Activated CD4-positive, alpha-beta T cell treated with anti-CD3 and anti-CD28 coated beads, Interleukin-2, amount 10 ng/mL, durations not matched to agents 24 days and 14 days (primary cell): ENCODE results near the gene SPRR2A. TPM values are rescaled to one million over a fixed set of nuclear protein-coding genes. Genes with fewer than 3 reads are reported as not detected.
"Not testable (repeated sequence)": the region's sequence is repeated elsewhere in the genome, so short reads cannot be mapped to it uniquely, and the experiment has no call there.

Source experiments
- DNase-seq: peaks from one replicate; pipeline ENCODE4 v3.0.0; 2022
- H3K27ac Mint-ChIP-seq: one replicate; pipeline ENCODE4 v1.8.0; 2022; ENCODE audit warnings: mild to moderate bottlenecking, mixed read lengths
- H3K27me3 Mint-ChIP-seq: one replicate; pipeline ENCODE4 v1.8.0; 2022; ENCODE audit warnings: mixed read lengths
- H3K36me3 Mint-ChIP-seq: one replicate; pipeline ENCODE4 v1.8.0; 2022; ENCODE audit warnings: low read depth, mild to moderate bottlenecking, mixed read lengths
- H3K4me1 Mint-ChIP-seq: one replicate; pipeline ENCODE4 v1.8.0; 2021; ENCODE audit warnings: mixed read lengths
- H3K4me3 Mint-ChIP-seq: one replicate; pipeline ENCODE4 v1.8.0; 2022; ENCODE audit warnings: mild to moderate bottlenecking, moderate library complexity, mixed read lengths
- H3K9me3 Mint-ChIP-seq: one replicate; pipeline ENCODE4 v1.8.0; 2021; ENCODE audit warnings: mixed read lengths
- intact Hi-C: fragments of 100-400 bp; cut with micrococcal nuclease; formaldehyde crosslinking; loops from one replicate; pipeline ENCODE4 v1.15.1; 2023
- total RNA-seq: library from RNA; stranded (reverse); gene quantifications from 2 replicates; pipeline ENCODE4 v1.2.3, GENCODE V29; 2022

Gene SPRR2A
- total RNA-seq, 1 donor from 2014 or later: not detected

GRCh38 chr1:153049211-153049610, 8.1 kb downstream of the SPRR2A start:
- intact Hi-C loops: no loop called here
- Mint-ChIP-seq H3K4me1 (no peaks in the 10 kb centered on the region), H3K27me3 (peaks cover 21% of the 10 kb centered on the region), H3K9me3 (no peaks in the 10 kb centered on the region), H3K4me3 (no peak overlapping the region), H3K27ac (no peak overlapping the region), H3K36me3 (no peaks in the 10 kb centered on the region)
- no peak for DNase-seq

GRCh38 chr1:153040950-153041631, 16.2 kb downstream of the SPRR2A start, which contains the start of gene SPRR2D:
Gene SPRR2D (minus strand): TSS chr1:153041120. CDS start chr1:153040346, 774 bp downstream.
- Mint-ChIP-seq H3K4me3 (no peak within 1 kb of the TSS), H3K4me1 (no peaks in the 10 kb centered on the region), H3K27me3 (peaks cover 14% of the 10 kb centered on the region), H3K9me3 (no peaks in the 10 kb centered on the region), H3K27ac (no peak within 1 kb of the TSS), H3K36me3 (no peaks in the 10 kb centered on the region)
- intact Hi-C loops: no loop called here
- DNase-seq: no peak

- intact Hi-C loops: no loop called here
- no peak overlapping the region for H3K27ac Mint-ChIP-seq
- H3K9me3 Mint-ChIP-seq: no peaks in the 10 kb centered on the region
- DNase-seq: no peak
- H3K36me3 Mint-ChIP-seq: no peaks in the 10 kb centered on the region
- no peaks in the 10 kb centered on the region for H3K4me1 Mint-ChIP-seq
- no peak overlapping the region for H3K4me3 Mint-ChIP-seq
- peaks cover 10% of the 10 kb centered on the region for H3K27me3 Mint-ChIP-seq
Observed at GRCh38 chr1:153035211-153035610, 22.1 kb downstream of the SPRR2A start.

GRCh38 chr1:153032677-153033308, 24.5 kb downstream of the SPRR2A start:
- Mint-ChIP-seq H3K9me3 (no peaks in the 10 kb centered on the region), H3K4me3 (no peak overlapping the region)
- no peak for DNase-seq

GRCh38 chr1:153032073-153032472, 25.2 kb downstream of the SPRR2A start:
- no peak overlapping the region for H3K27ac Mint-ChIP-seq
- DNase-seq: no peak
- H3K4me1 Mint-ChIP-seq: no peaks in the 10 kb centered on the region
- H3K36me3 Mint-ChIP-seq: no peaks in the 10 kb centered on the region
- H3K27me3 Mint-ChIP-seq: peaks cover 7% of the 10 kb centered on the region
- no peaks in the 10 kb centered on the region for H3K9me3 Mint-ChIP-seq
- H3K4me3 Mint-ChIP-seq: no peak overlapping the region
- intact Hi-C loops: no loop called here

More at GRCh38 chr1:153032677-153033308, 24.5 kb downstream of the SPRR2A start:
- H3K4me1 Mint-ChIP-seq: no peaks in the 10 kb centered on the region
- H3K27me3 Mint-ChIP-seq: peaks cover 8% of the 10 kb centered on the region
- no peaks in the 10 kb centered on the region for H3K36me3 Mint-ChIP-seq
- intact Hi-C loops: no loop called here
- H3K27ac Mint-ChIP-seq: no peak overlapping the region

GRCh38 chr1:153030895-153031294, 26.4 kb downstream of the SPRR2A start, which contains the start of gene SPRR1B:
Gene SPRR1B (plus strand): TSS chr1:153031203. CDS start chr1:153032346, 1,143 bp downstream.
- Mint-ChIP-seq H3K4me3 (no peak within 1 kb of the TSS), H3K9me3 (no peaks in the 10 kb centered on the region), H3K27ac (no peak within 1 kb of the TSS), H3K4me1 (no peaks in the 10 kb centered on the region), H3K36me3 (no peaks in the 10 kb centered on the region), H3K27me3 (peaks cover 7% of the 10 kb centered on the region)
- DNase-seq: no peak
- intact Hi-C loops: no loop called here

- Mint-ChIP-seq H3K9me3 (no peaks in the 10 kb centered on the region), H3K4me1 (no peaks in the 10 kb centered on the region), H3K36me3 (no peaks in the 10 kb centered on the region), H3K27me3 (peaks cover 8% of the 10 kb centered on the region), H3K27ac (no peak overlapping the region), H3K4me3 (no peak overlapping the region)
- intact Hi-C loops: no loop called here
- DNase-seq: no peak
Observed at GRCh38 chr1:153028766-153029165, 28.5 kb downstream of the SPRR2A start.

- Mint-ChIP-seq H3K9me3 (no peaks in the 10 kb centered on the region), H3K27me3 (peaks cover 5% of the 10 kb centered on the region), H3K4me3 (no peak overlapping the region), H3K27ac (no peak overlapping the region), H3K4me1 (no peaks in the 10 kb centered on the region), H3K36me3 (no peaks in the 10 kb centered on the region)
- no peak for DNase-seq
- intact Hi-C loops: no loop called here
Observed at GRCh38 chr1:153025797-153026196, 31.5 kb downstream of the SPRR2A start.

GRCh38 chr1:153024413-153024812, 32.9 kb downstream of the SPRR2A start:
- H3K9me3 Mint-ChIP-seq: no peaks in the 10 kb centered on the region
- no peak overlapping the region for H3K4me3 Mint-ChIP-seq
- H3K36me3 Mint-ChIP-seq: no peaks in the 10 kb centered on the region
- peaks cover 11% of the 10 kb centered on the region for H3K27me3 Mint-ChIP-seq
- no peak for DNase-seq
- no peaks in the 10 kb centered on the region for H3K4me1 Mint-ChIP-seq
- H3K27ac Mint-ChIP-seq: no peak overlapping the region
- intact Hi-C loops: no loop called here

GRCh38 chr1:153023109-153023508, 34.2 kb downstream of the SPRR2A start:
- no peak for DNase-seq
- no peak overlapping the region for H3K27ac Mint-ChIP-seq
- H3K36me3 Mint-ChIP-seq: no peaks in the 10 kb centered on the region
- peaks cover 12% of the 10 kb centered on the region for H3K27me3 Mint-ChIP-seq
- H3K4me3 Mint-ChIP-seq: no peak overlapping the region
- no peaks in the 10 kb centered on the region for H3K9me3 Mint-ChIP-seq
- intact Hi-C loops: no loop called here
- H3K4me1 Mint-ChIP-seq: no peaks in the 10 kb centered on the region

GRCh38 chr1:153022340-153022739, 35.0 kb downstream of the SPRR2A start:
- H3K36me3 Mint-ChIP-seq, H3K4me1 Mint-ChIP-seq, intact Hi-C loops, H3K4me3 Mint-ChIP-seq, H3K27ac Mint-ChIP-seq, DNase-seq, H3K9me3 Mint-ChIP-seq: not testable (repeated sequence)
- H3K27me3 Mint-ChIP-seq: peaks cover 12% of the 10 kb centered on the region

GRCh38 chr1:153021829-153022228, 35.5 kb downstream of the SPRR2A start:
- not testable (repeated sequence) for DNase-seq

GRCh38 chr1:153011235-153011758, 46.0 kb downstream of the SPRR2A start:
- H3K4me3 Mint-ChIP-seq, H3K27ac Mint-ChIP-seq, H3K4me1 Mint-ChIP-seq, DNase-seq, H3K36me3 Mint-ChIP-seq, intact Hi-C loops, H3K9me3 Mint-ChIP-seq, H3K27me3 Mint-ChIP-seq: not testable (repeated sequence)

More at GRCh38 chr1:153021829-153022228, 35.5 kb downstream of the SPRR2A start:
- H3K36me3 Mint-ChIP-seq, H3K4me1 Mint-ChIP-seq, H3K4me3 Mint-ChIP-seq, H3K27ac Mint-ChIP-seq, H3K9me3 Mint-ChIP-seq, intact Hi-C loops: not testable (repeated sequence)
- peaks cover 12% of the 10 kb centered on the region for H3K27me3 Mint-ChIP-seq
